GM06990 (cell line): ENCODE data around the gene ZNF23.
"Not testable (repeated sequence)": the region's sequence is repeated elsewhere in the genome, so short reads cannot be mapped to it uniquely, and the experiment has no call there.

Experiments
- DNase-seq: peaks from one replicate; pipeline ENCODE4 v3.0.0-alpha.2; 2011; ENCODE audit not compliant: insufficient read length; ENCODE audit errors: extremely low read depth
- H3K27me3 ChIP-seq: replicated peaks from 2 replicates; pipeline ENCODE4 v1.6.0; 2011; ENCODE audit warnings: low read length; ENCODE audit not compliant: control insufficient read depth, insufficient read depth
- H3K36me3 ChIP-seq: 2 replicates; pipeline ENCODE4 v1.5.1; 2011; ENCODE audit warnings: low read length; ENCODE audit not compliant: control insufficient read depth, insufficient read depth
- H3K4me3 ChIP-seq: replicated peaks from 2 replicates; pipeline ENCODE4 v1.5.1; 2011; ENCODE audit warnings: low read depth, mild to moderate bottlenecking, control low read depth, low read length
- CTCF ChIP-seq: IDR thresholded peaks from 2 replicates; pipeline ENCODE4 v1.5.1; 2011; ENCODE audit warnings: low read length, control low read depth, mild to moderate bottlenecking, inconsistent platforms; ENCODE audit not compliant: insufficient read depth, poor library complexity, severe bottlenecking

The ZNF23 gene

DNA sequence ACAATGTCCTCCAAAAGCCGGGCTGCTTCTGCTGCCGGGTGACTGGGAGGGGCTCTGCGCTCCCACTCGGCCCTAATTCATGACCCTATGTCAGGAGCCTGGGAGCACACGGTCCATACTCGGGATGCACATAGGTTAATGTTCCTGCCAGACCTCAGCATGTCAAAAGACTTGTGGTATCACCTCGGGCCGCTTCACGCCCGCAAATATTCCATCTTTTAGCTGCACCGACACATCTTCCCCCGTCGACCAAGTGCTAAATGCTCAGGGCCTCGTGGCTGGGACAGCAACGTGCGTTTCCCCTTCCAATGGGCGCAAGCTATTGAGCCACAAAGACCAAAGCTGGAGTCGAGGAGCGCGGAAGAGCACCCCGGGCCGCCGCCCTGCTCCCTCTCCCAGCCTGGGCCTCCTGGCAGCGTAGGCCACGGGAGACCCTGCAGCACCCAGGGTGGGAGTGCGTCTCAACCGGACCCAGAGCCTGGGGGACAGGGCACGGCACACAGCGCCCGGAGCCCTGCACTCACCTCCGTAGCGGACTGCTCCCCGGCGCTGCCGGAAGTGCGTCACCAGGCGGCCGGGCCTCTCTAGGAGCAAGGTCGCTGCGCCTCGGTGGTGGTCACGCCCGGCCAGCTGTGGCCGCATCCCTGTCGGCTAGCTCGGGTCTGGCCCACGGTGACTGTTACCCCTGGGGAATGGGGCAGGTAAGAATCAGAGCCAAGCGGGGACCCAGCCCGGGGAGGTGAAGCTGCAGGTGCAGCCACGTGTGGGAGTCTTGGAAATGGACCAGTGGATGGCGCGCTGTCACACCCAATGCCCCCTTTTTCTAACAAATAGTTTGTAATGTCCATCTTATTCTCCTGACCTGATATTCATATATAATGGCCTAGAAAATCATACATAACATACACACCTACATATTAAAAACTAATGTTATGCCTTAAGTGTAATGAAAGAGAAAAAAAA, at the start of gene ZNF23:
ZNF23 (minus strand) TSS at position 562 of the 963 bp plus-strand sequence. CDS start 5,451 bp downstream, outside the sequence.
- peak; percentile 90 for DNase-seq
- H3K27me3 ChIP-seq = no peaks in the 10 kb centered on the region
- TF ChIP-seq CTCF = peak; percentile 45
- H3K36me3 ChIP-seq = no peaks in the 10 kb centered on the region
- peak within 1 kb of the TSS; percentile 97 for H3K4me3 ChIP-seq

DNA sequence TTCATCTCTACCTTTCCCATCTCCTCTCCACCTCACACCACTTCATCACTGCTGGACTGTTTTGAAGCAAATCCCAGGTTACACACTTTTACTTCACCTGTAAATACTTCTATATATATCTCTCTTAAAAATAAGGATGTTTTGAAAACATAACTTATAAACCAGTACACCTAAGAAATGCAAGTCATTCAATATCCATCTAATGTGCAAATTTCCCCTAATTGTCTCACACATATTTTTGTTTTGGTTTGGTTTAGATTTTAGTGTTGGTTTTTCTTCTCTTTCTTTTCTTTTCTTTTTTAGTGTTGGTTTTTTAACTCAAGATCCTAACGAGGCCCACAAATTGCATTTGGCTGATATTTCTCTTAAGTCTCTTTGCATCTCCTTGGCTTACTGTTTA, 45.0 kb upstream of the ZNF23 start:
- H3K4me3 ChIP-seq = no peak overlapping the region

GRCh38 chr16:71504901-71505300, 42.9 kb upstream of the ZNF23 start:
- no peak for DNase-seq

More for the DNA sequence above, 45.0 kb upstream of the ZNF23 start:
- no peaks in the 10 kb centered on the region for H3K27me3 ChIP-seq
- no peak for TF ChIP-seq CTCF
- no peak for DNase-seq
- H3K36me3 ChIP-seq = no peaks in the 10 kb centered on the region

GRCh38 chr16:71504051-71504450, 42.0 kb upstream of the ZNF23 start:
- H3K4me3 ChIP-seq, DNase-seq, H3K27me3 ChIP-seq, H3K36me3 ChIP-seq: not testable (repeated sequence)

More at GRCh38 chr16:71504901-71505300, 42.9 kb upstream of the ZNF23 start:
- H3K27me3 ChIP-seq = no peaks in the 10 kb centered on the region
- no peak for TF ChIP-seq CTCF
- H3K4me3 ChIP-seq = no peak overlapping the region
- no peaks in the 10 kb centered on the region for H3K36me3 ChIP-seq

DNA sequence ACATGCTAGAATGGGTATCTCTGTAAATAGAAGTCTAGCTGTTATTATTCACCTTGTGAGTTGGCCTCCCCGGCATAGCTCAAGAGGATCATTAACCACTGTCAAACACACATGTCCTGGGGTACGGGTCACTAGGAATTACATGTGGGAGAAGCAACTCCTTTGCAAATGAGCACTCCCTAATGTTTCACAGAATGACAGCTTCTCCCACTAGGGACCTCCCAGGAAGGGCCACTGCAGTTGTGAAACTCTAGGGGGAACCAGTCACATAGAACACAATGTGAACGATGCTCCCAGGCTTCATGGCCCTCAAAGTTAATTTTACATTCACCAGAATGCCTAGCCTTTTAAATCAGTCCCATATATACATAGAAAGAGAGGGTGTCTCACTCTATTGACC, 39.5 kb upstream of the ZNF23 start:
- DNase-seq = no peak
- H3K36me3 ChIP-seq = no peaks in the 10 kb centered on the region
- H3K4me3 ChIP-seq = no peak overlapping the region
- peak; percentile 52 for TF ChIP-seq CTCF
- H3K27me3 ChIP-seq = no peaks in the 10 kb centered on the region

DNA sequence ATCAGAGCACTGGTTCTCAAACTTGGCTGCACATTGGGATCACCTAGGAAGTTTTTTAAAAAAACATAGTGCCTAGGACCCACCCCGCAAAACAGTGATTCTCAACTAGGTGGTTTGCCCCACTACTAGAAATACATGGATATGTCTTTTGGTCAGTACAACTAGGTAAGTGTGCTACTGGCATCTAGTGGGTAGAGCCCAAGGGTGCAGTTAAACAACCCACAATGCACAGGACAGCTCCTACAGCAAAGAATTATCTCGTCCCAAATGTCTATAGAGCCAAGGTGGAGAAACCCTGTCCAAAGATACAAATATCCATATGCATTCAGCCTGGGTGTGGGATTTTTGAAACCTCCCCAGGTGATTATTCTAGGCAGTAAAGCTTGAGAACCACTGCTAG, 38.9 kb upstream of the ZNF23 start:
- Histone ChIP-seq H3K27me3 (no peaks in the 10 kb centered on the region), H3K4me3 (no peak overlapping the region), H3K36me3 (no peaks in the 10 kb centered on the region)
- DNase-seq = no peak
- peak; percentile 7 for TF ChIP-seq CTCF
